22Rv1 (cell line): ENCODE data around the gene DLL3.

ENCODE experiments used
- ZFX ChIP-seq: fragments of 450-650 bp; IDR thresholded peaks from 2 replicates; pipeline ENCODE4 v1.6.1; 2017; ENCODE audit warnings: antibody characterized with exemption, borderline replicate concordance
- TF ChIP-seq, protein P1 (sequence below): fragments of 450-650 bp; IDR thresholded peaks from 2 replicates; pipeline ENCODE4 v1.5.1; 2017; ENCODE audit warnings: mild to moderate bottlenecking

DNA sequence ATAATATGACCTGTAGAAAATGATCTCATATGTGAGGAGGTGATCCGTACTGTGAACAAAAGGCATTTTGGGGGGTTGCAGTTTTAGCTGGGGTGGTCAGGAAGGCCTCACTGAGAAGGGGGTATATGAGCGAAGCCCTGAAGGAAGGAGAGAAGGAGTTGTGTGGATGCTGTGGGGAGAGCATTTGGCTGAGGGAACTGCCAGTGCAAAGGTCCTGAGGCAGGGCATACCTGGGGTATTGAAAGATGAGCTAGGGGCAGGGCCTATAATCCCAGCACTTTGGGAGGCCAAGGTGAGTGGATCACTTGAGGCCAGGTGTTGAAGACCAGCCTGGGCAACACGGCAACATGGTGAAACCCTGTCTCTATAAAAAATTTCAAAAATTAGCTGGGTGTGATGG lies 18.7 kb downstream of the DLL3 start:
- TF ChIP-seq, protein P1, sequence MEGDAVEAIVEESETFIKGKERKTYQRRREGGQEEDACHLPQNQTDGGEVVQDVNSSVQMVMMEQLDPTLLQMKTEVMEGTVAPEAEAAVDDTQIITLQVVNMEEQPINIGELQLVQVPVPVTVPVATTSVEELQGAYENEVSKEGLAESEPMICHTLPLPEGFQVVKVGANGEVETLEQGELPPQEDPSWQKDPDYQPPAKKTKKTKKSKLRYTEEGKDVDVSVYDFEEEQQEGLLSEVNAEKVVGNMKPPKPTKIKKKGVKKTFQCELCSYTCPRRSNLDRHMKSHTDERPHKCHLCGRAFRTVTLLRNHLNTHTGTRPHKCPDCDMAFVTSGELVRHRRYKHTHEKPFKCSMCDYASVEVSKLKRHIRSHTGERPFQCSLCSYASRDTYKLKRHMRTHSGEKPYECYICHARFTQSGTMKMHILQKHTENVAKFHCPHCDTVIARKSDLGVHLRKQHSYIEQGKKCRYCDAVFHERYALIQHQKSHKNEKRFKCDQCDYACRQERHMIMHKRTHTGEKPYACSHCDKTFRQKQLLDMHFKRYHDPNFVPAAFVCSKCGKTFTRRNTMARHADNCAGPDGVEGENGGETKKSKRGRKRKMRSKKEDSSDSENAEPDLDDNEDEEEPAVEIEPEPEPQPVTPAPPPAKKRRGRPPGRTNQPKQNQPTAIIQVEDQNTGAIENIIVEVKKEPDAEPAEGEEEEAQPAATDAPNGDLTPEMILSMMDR, result no peak
- no peak for TF ChIP-seq ZFX
